Measurements from ENCODE around the gene TRIM17.

TRIM17 gene

GRCh38 chr1:228390649-228391048, 26.0 kb downstream of the TRIM17 start:
- no peaks in the 10 kb centered on the region for H3K27me3 ChIP-seq (ENCODE audit: insufficient read depth, low read depth, severe bottlenecking)
- H3K4me3 ChIP-seq (ENCODE audit: low read depth, low read length), result no peak overlapping the region
- H3K9me3 ChIP-seq (ENCODE audit: severe bottlenecking), result no peaks in the 10 kb centered on the region
- no peak overlapping the region for H3K27ac ChIP-seq
- H3K36me3 ChIP-seq, result no peaks in the 10 kb centered on the region
- no peak for TF ChIP-seq CTCF (IDR thresholded peaks at IDR 0.05; ENCODE audit: low read depth, low read length)
- no peak for DNase-seq

GRCh38 chr1:228387321-228387720, 29.3 kb downstream of the TRIM17 start:
- H3K27ac ChIP-seq, result no peak overlapping the region
- no peaks in the 10 kb centered on the region for H3K36me3 ChIP-seq
- TF ChIP-seq CTCF (IDR thresholded peaks at IDR 0.05; ENCODE audit: low read depth, low read length), result no peak
- H3K9me3 ChIP-seq (ENCODE audit: severe bottlenecking), result no peaks in the 10 kb centered on the region
- no peak for DNase-seq
- H3K4me3 ChIP-seq (ENCODE audit: low read depth, low read length), result no peak overlapping the region
- no peaks in the 10 kb centered on the region for H3K27me3 ChIP-seq (ENCODE audit: insufficient read depth, low read depth, severe bottlenecking)

DNA sequence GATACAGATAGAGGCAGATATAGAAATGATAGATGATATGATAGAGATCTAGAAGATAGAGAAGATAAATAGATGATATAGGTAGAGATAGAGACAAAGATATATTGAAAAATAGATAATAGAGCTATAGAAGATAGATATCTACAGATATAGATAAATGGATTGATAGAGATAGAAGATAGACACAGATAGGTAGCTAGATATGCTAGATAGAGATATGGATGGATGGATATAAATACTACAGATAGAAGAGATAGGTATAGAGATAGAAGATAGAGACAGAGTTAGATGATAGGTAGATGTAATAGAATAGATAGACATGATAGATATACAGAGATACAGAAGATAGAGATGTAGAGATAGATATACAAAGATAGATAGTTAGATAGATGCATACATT, 31.4 kb downstream of the TRIM17 start:
- TF ChIP-seq CTCF (IDR thresholded peaks at IDR 0.05; ENCODE audit: low read depth, low read length), result no peak
- H3K27ac ChIP-seq, result no peak overlapping the region
- H3K36me3 ChIP-seq, result no peaks in the 10 kb centered on the region
- no peak for DNase-seq
- H3K9me3 ChIP-seq (ENCODE audit: severe bottlenecking), result no peaks in the 10 kb centered on the region
- no peak overlapping the region for H3K4me3 ChIP-seq (ENCODE audit: low read depth, low read length)
- H3K27me3 ChIP-seq (ENCODE audit: insufficient read depth, low read depth, severe bottlenecking), result no peaks in the 10 kb centered on the region

DNA sequence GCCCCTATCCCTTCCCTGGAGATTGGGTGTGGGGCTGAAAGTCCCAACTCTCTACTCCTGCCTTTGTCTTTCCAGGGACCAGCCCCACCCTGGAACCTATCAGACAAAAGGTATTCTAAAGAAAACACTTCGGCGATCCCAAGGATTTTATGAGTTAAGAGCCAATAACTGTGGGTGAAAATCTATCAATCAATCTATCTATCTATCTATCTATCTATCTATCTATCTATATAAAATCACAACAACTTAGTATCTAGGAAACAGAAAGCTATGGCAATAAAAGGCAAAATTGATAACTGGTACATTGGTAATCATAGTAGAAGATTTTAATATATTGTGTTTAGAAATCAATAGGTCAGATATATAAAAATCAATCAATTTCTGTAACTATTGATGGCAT, 32.9 kb downstream of the TRIM17 start:
- Histone ChIP-seq H3K27ac (no peak overlapping the region), H3K27me3 (ENCODE audit: insufficient read depth, low read depth, severe bottlenecking) (no peaks in the 10 kb centered on the region), H3K9me3 (ENCODE audit: severe bottlenecking) (no peaks in the 10 kb centered on the region), H3K4me3 (ENCODE audit: low read depth, low read length) (no peak overlapping the region), H3K36me3 (no peaks in the 10 kb centered on the region)
- TF ChIP-seq CTCF (IDR thresholded peaks at IDR 0.05; ENCODE audit: low read depth, low read length), result no peak
- no peak for DNase-seq

- no peak for DNase-seq
- Histone ChIP-seq H3K9me3 (ENCODE audit: severe bottlenecking) (no peaks in the 10 kb centered on the region), H3K27me3 (ENCODE audit: insufficient read depth, low read depth, severe bottlenecking) (no peaks in the 10 kb centered on the region), H3K27ac (no peak overlapping the region), H3K4me3 (ENCODE audit: low read depth, low read length) (no peak overlapping the region), H3K36me3 (no peaks in the 10 kb centered on the region)
- no peak for TF ChIP-seq CTCF (IDR thresholded peaks at IDR 0.05; ENCODE audit: low read depth, low read length)
Measured at GRCh38 chr1:228381356-228381755, 35.3 kb downstream of the TRIM17 start.

- no peaks in the 10 kb centered on the region for H3K9me3 ChIP-seq (ENCODE audit: severe bottlenecking)
- no peaks in the 10 kb centered on the region for H3K36me3 ChIP-seq
- TF ChIP-seq CTCF (IDR thresholded peaks at IDR 0.05; ENCODE audit: low read depth, low read length), result no peak
- no peak overlapping the region for H3K4me3 ChIP-seq (ENCODE audit: low read depth, low read length)
- DNase-seq, result no peak
- H3K27me3 ChIP-seq (ENCODE audit: insufficient read depth, low read depth, severe bottlenecking), result no peaks in the 10 kb centered on the region
- H3K27ac ChIP-seq, result no peak overlapping the region
Measured at GRCh38 chr1:228379666-228380065, 37.0 kb downstream of the TRIM17 start.
